GM12878 (cell line): Measurements from ENCODE around the gene NUDT13. TPM values are rescaled to one million over a fixed set of nuclear protein-coding genes. Genes with fewer than 3 reads are reported as not detected.

Experiments
- ATAC-seq: fragments of 200-7000 bp; cut with Tn5 transposase; 3 replicates; pipeline ENCODE4 v1.9.1; 2020; ENCODE audit warnings: mild to moderate bottlenecking, moderate library complexity
- BruUV-seq: library from RNA; stranded (reverse); fragments of 400-500 nt; replicated peaks from 2 replicates; lab custom pipeline; 2021; lab: Mats Ljungman, UMichigan
- CTCF ChIA-PET: fragments of 300-600 bp; sonication (Branson Sonifier 250); formaldehyde crosslinking; extraction: SDS; loops from one replicate; lab custom pipeline; 2021; ENCODE audit warnings: inconsistent platforms; lab: Yijun Ruan, JAX
- POLR2A ChIA-PET: fragments of 350-600 bp; formaldehyde crosslinking; extraction: SDS; loops from one replicate; lab custom pipeline; 2021; ENCODE audit warnings: inconsistent platforms; lab: Charles Lee
- RAD21 ChIA-PET: fragments of 300-600 bp; sonication (Branson Sonifier 250); formaldehyde crosslinking; loops from one replicate; lab custom pipeline; 2023; ENCODE audit warnings: antibody characterized with exemption; ENCODE audit not compliant: unreplicated experiment; lab: Charles Lee
- SMC1A ChIA-PET: fragments of 300-600 bp; sonication (Branson Sonifier 250); formaldehyde crosslinking; loops from one replicate; lab custom pipeline; 2023; ENCODE audit not compliant: unreplicated experiment, uncharacterized antibody; lab: Charles Lee
- DNase-seq: peaks from one replicate; pipeline ENCODE4 v3.0.0-alpha.2; 2011; ENCODE audit warnings: low read depth, low spot score
- FAIRE-seq: peaks from 3 replicates; lab custom pipeline; 2011; peaks lifted over from hg19 to GRCh38; lab: Jason Lieb, UNC
- H2AFZ ChIP-seq: 2 replicates; pipeline ENCODE4 v1.6.0; 2011; ENCODE audit warnings: low read depth, low read length, control low read depth; ENCODE audit not compliant: control insufficient read depth
- H3K27ac ChIP-seq: 2 replicates; pipeline ENCODE4 v1.5.1; 2011; ENCODE audit warnings: control low read depth; ENCODE audit not compliant: control insufficient read depth, insufficient read depth
- H3K27me3 ChIP-seq, 2 experiments: replicated peaks in 1 of 2; 2 replicates each; pipeline versions ENCODE4 v1.6.0 to v1.6.1; 2011; ENCODE audit warnings: low read length in 1 of 2; ENCODE audit not compliant: control insufficient read depth in 2 of 2, insufficient read depth in 2 of 2
- H3K36me3 ChIP-seq, 2 experiments: 2 replicates each; pipeline ENCODE4 v1.5.1; 2011; ENCODE audit warnings: low read length in 1 of 2; ENCODE audit not compliant: control insufficient read depth in 2 of 2, insufficient read depth in 2 of 2
- H3K4me1 ChIP-seq: 2 replicates; pipeline ENCODE4 v1.6.1; 2011; ENCODE audit warnings: mild to moderate bottlenecking, low read length, moderate library complexity, mixed read lengths; ENCODE audit not compliant: control insufficient read depth, insufficient read depth
- H3K4me2 ChIP-seq: 2 replicates; pipeline ENCODE4 v1.6.0; 2011; ENCODE audit warnings: control low read depth; ENCODE audit not compliant: control insufficient read depth, insufficient read depth
- H3K4me3 ChIP-seq: fragments of 200-600 bp; sonication (generic); 2 replicates; pipeline ENCODE4 v1.5.1; 2016
- H3K79me2 ChIP-seq: 2 replicates; pipeline ENCODE4 v1.6.0; 2011; ENCODE audit warnings: low read length; ENCODE audit not compliant: control insufficient read depth, insufficient read depth
- H3K9ac ChIP-seq: 2 replicates; pipeline ENCODE4 v1.8.0; 2011; ENCODE audit warnings: low read length, control low read depth, mixed read lengths; ENCODE audit not compliant: control insufficient read depth, insufficient read depth
- H3K9me3 ChIP-seq: replicated peaks from 3 replicates; pipeline ENCODE4 v1.5.1; 2011; ENCODE audit warnings: mild to moderate bottlenecking, low read length; ENCODE audit not compliant: control insufficient read depth, insufficient read depth
- H4K20me1 ChIP-seq: 2 replicates; pipeline ENCODE4 v1.6.0; 2011; ENCODE audit not compliant: control insufficient read depth, insufficient read depth
- CHD1 ChIP-seq: IDR thresholded peaks from 2 replicates; pipeline ENCODE4 v1.6.1; 2012; ENCODE audit warnings: low read depth, low read length, improper control_type of control experiment
- EP300 ChIP-seq, 2 experiments: fragments of 150-350 bp in 1 of 2; IDR thresholded peaks; 2 replicates each; pipeline ENCODE4 v1.6.1; 2011 to 2012; ENCODE audit warnings: low read depth in 2 of 2, low read length in 2 of 2, borderline replicate concordance in 1 of 2, improper control_type of control experiment in 1 of 2, inconsistent platforms in 1 of 2; ENCODE audit not compliant: control insufficient read depth in 1 of 2
- MTA2 ChIP-seq: fragments of 450-650 bp; IDR thresholded peaks from 2 replicates; pipeline ENCODE4 v1.6.1; 2016; ENCODE audit warnings: low read depth, mild to moderate bottlenecking, moderate library complexity
- POLR2AphosphoS5 ChIP-seq: IDR thresholded peaks from 2 replicates; pipeline ENCODE4 v1.6.1; 2011; ENCODE audit warnings: mild to moderate bottlenecking, low read length, inconsistent platforms
- RELA ChIP-seq: fragments of 450-650 bp; IDR thresholded peaks from 2 replicates; pipeline ENCODE4 v1.8.0; 2014; ENCODE audit warnings: borderline replicate concordance; ENCODE audit not compliant: partially characterized antibody
- TCF12 ChIP-seq: IDR thresholded peaks from 2 replicates; pipeline ENCODE4 v1.6.1; 2011; ENCODE audit warnings: low read depth, mild to moderate bottlenecking, low read length
- TCF7 ChIP-seq: IDR thresholded peaks from 2 replicates; pipeline ENCODE4 v1.6.1; 2014; ENCODE audit warnings: antibody characterized with exemption, borderline replicate concordance
- WGBS: methylation state at CpG from one replicate; pipeline ENCODE4 v1.1.6; 2016; ENCODE audit warnings: low lambda C conversion rate; ENCODE audit not compliant: insufficient replicate concordance, insufficient coverage; ENCODE audit errors: missing lambda C conversion rate; 5-methylcytosine and 5-hydroxymethylcytosine counted together
- in situ Hi-C: fragments of 300-500 bp; cut with MboI; formaldehyde crosslinking; loops from 9 replicates; pipeline ENCODE4 v1.14.3; 2018; ENCODE audit warnings: mixed read lengths
- intact Hi-C: fragments of 100-400 bp; cut with micrococcal nuclease; formaldehyde crosslinking; loops from one replicate; pipeline ENCODE4 v1.14.2; 2022; ENCODE audit not compliant: unreplicated experiment
- polyA plus RNA-seq, 11 experiments: library from polyadenylated mRNA; depleted of rRNA in 4 of 11; unstranded in 6 of 11; stranded (reverse) in 5 of 11; fragments of >200 nt; fragmentation: Nextera tagmentation in 4 of 11; fragmentation: Illumina TruSeq in 1 of 11; extraction: Ambion mirVana in 4 of 11; extraction: Trizol in 1 of 11; gene quantifications; 1 replicate in 1 of 11; 2 replicates in 10 of 11; pipeline versions ENCODE4 v1.2.1 to v1.2.3, GENCODE V29; 2011 to 2016; ENCODE audit warnings: inconsistent platforms in 2 of 11, missing spikeins in 2 of 11, low read depth in 1 of 11
- small RNA-seq: library from RNA; depleted of rRNA; stranded (forward); fragments of <200 nt; gene quantifications from one replicate; pipeline ENCODE3, GENCODE V24; 2014
- total RNA-seq, 4 experiments: library from RNA; depleted of rRNA in 3 of 4; stranded (reverse); fragments of >200 nt in 3 of 4; fragmentation: Illumina TruSeq in 1 of 4; extraction: Trizol in 1 of 4; gene quantifications; 2 replicates each; pipeline versions ENCODE4 v1.2.1 to v1.2.3, GENCODE V29; 2013 to 2021
- TF ChIP-seq, protein P1 (sequence below): fragments of 450-650 bp; IDR thresholded peaks from 2 replicates; pipeline ENCODE4 v1.6.1; 2016; ENCODE audit warnings: mild to moderate bottlenecking, moderate library complexity, borderline replicate concordance
- TF ChIP-seq, protein P2 (sequence below): fragments of 450-650 bp; IDR thresholded peaks from 2 replicates; pipeline ENCODE4 v1.6.1; 2014; ENCODE audit warnings: mild to moderate bottlenecking

The NUDT13 gene
- total and polyA plus RNA-seq, 10 of the 15 experiments (the other 5 are each of a cell fraction or from before 2014, with no cell fraction given), result 0.72 to 6.1 (median 1.9) TPM

DNA sequence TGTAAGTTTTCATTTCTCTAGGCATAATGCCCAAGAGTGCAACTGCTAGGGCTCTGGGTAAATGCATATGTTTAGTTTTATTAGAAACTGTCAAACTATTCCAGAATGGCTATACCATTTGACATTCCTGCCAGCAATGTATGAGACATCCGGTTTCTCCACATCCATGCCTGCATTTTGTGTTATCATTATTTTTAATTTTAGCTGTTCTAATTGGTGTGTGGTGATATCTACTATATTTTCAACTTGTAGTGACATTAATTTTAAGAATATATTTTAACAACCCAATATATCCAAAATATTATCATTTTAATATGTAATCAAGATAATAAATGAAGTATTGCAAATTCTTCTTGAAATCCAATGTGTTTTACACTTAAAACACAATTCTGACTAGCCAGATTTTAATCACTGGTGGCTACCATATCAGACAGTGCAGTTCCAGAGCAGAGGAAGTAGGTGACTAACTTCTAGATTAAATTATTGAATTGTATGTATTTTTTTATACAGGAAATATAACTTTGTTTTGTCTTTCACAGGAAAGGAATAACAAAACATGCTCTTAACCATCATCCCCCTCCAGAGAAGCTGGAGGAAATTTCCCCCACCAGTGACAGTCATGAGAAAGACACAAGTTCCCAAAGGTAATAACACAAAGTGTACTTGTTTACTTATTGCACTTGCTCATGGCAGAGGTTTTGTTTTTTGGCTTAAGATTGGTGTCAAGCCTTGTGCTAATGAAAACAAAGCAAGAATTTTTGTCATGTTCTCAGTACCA lies 64.1 kb downstream of the NUDT13 start:
- Histone ChIP-seq H3K27me3 (no peaks in the 10 kb centered on the region), H3K9ac (no peak overlapping the region), H3K4me2 (no peak overlapping the region), H3K27ac (no peak overlapping the region), H2AFZ (no peak overlapping the region), H3K4me1 (no peaks in the 10 kb centered on the region), H4K20me1 (no peaks in the 10 kb centered on the region), H3K9me3 (no peaks in the 10 kb centered on the region), H3K79me2 (peaks cover under 1% of the 10 kb centered on the region; the same call in 1 of the 2 replicates), H3K36me3 (no peaks in the 10 kb centered on the region), H3K4me3 (no peak overlapping the region)
- BruUV-seq, result no TSS peak
- POLR2A ChIA-PET, result no interaction called here
- SMC1A ChIA-PET, result no interaction called here
- RAD21 ChIA-PET, result no interaction called here
- in situ Hi-C loops (no loop called here), intact Hi-C loops (no loop called here)
- ATAC-seq, result no peak
- CTCF ChIA-PET, result interaction anchor here (1.3 kb wide), 1 partner anchor 9 kb away, joined by 4 read pairs; no protein-coding TSS in a partner anchor
- no peak for DNase-seq
- FAIRE-seq, result no peak
- TF ChIP-seq TCF7 (no peak), EP300 (IDR thresholded peaks at IDR 0.05; ENCODE audit: borderline replicate concordance in 1 of 2, control insufficient read depth in 1 of 2, low read depth in 2 of 2, low read length in 2 of 2) (no peak), POLR2AphosphoS5 (no peak), RELA (no peak), MTA2 (no peak), CHD1 (no peak), TCF12 (no peak)
- TF ChIP-seq, protein P1, sequence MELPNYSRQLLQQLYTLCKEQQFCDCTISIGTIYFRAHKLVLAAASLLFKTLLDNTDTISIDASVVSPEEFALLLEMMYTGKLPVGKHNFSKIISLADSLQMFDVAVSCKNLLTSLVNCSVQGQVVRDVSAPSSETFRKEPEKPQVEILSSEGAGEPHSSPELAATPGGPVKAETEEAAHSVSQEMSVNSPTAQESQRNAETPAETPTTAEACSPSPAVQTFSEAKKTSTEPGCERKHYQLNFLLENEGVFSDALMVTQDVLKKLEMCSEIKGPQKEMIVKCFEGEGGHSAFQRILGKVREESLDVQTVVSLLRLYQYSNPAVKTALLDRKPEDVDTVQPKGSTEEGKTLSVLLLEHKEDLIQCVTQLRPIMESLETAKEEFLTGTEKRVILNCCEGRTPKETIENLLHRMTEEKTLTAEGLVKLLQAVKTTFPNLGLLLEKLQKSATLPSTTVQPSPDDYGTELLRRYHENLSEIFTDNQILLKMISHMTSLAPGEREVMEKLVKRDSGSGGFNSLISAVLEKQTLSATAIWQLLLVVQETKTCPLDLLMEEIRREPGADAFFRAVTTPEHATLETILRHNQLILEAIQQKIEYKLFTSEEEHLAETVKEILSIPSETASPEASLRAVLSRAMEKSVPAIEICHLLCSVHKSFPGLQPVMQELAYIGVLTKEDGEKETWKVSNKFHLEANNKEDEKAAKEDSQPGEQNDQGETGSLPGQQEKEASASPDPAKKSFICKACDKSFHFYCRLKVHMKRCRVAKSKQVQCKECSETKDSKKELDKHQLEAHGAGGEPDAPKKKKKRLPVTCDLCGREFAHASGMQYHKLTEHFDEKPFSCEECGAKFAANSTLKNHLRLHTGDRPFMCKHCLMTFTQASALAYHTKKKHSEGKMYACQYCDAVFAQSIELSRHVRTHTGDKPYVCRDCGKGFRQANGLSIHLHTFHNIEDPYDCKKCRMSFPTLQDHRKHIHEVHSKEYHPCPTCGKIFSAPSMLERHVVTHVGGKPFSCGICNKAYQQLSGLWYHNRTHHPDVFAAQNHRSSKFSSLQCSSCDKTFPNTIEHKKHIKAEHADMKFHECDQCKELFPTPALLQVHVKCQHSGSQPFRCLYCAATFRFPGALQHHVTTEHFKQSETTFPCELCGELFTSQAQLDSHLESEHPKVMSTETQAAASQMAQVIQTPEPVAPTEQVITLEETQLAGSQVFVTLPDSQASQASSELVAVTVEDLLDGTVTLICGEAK, result no peak
- TF ChIP-seq, protein P2, sequence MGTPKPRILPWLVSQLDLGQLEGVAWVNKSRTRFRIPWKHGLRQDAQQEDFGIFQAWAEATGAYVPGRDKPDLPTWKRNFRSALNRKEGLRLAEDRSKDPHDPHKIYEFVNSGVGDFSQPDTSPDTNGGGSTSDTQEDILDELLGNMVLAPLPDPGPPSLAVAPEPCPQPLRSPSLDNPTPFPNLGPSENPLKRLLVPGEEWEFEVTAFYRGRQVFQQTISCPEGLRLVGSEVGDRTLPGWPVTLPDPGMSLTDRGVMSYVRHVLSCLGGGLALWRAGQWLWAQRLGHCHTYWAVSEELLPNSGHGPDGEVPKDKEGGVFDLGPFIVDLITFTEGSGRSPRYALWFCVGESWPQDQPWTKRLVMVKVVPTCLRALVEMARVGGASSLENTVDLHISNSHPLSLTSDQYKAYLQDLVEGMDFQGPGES, result no peak
- WGBS, result 100% methylated on average over 1 of the region's 1 CpG

Small RNA genes lying within 50 kb of the gene (small RNA-seq; reads per million reads assigned to genes)
- gene RF00019 (not detected), gene SNORA11F (0.70 reads per million, percentile 19 among the genes with 10 or more reads in this experiment)

Other genes with a start within 250 kb of the NUDT13 start
Only the 7 nearest of the 8 such genes appear.
- not detected in 2 replicates for gene OIT3, start 216.7 kb upstream of the NUDT13 start, total RNA-seq (2014; rRNA removed)
- not detected in 2 replicates for gene OIT3, start 216.7 kb upstream of the NUDT13 start, total RNA-seq (2014; rRNA removed; fragmentation: Illumina TruSeq; extraction: Trizol)
- not detected in 2 replicates for gene OIT3, start 216.7 kb upstream of the NUDT13 start, total RNA-seq (2021)
- gene OIT3, start 216.7 kb upstream of the NUDT13 start, polyA plus RNA-seq (2011; rRNA removed), result not detected in 2 replicates
- not detected in 2 replicates for gene OIT3, start 216.7 kb upstream of the NUDT13 start, polyA plus RNA-seq (2014; fragmentation: Illumina TruSeq; extraction: Trizol)
- gene OIT3, start 216.7 kb upstream of the NUDT13 start, polyA plus RNA-seq (2014; fragmentation: Nextera tagmentation; extraction: Ambion mirVana), result not detected
- gene OIT3, start 216.7 kb upstream of the NUDT13 start, polyA plus RNA-seq (2014; rRNA removed), result not detected in 2 replicates
- gene OIT3, start 216.7 kb upstream of the NUDT13 start, polyA plus RNA-seq (2016; fragmentation: Nextera tagmentation; extraction: Ambion mirVana), result not detected
- not detected in 2 replicates for gene PLA2G12B, start 155.6 kb upstream of the NUDT13 start, total RNA-seq (2014; rRNA removed)
- gene PLA2G12B, start 155.6 kb upstream of the NUDT13 start, total RNA-seq (2014; rRNA removed; fragmentation: Illumina TruSeq; extraction: Trizol), result not detected in 2 replicates
- gene PLA2G12B, start 155.6 kb upstream of the NUDT13 start, total RNA-seq (2021), result not detected in 2 replicates
- gene PLA2G12B, start 155.6 kb upstream of the NUDT13 start, polyA plus RNA-seq (2011; rRNA removed), result 0.17 TPM in 1 of 2 replicates, not detected in the other
- gene PLA2G12B, start 155.6 kb upstream of the NUDT13 start, polyA plus RNA-seq (2014; fragmentation: Illumina TruSeq; extraction: Trizol), result not detected in 2 replicates
- not detected for gene PLA2G12B, start 155.6 kb upstream of the NUDT13 start, polyA plus RNA-seq (2014; fragmentation: Nextera tagmentation; extraction: Ambion mirVana)
- not detected in 2 replicates for gene PLA2G12B, start 155.6 kb upstream of the NUDT13 start, polyA plus RNA-seq (2014; rRNA removed)
- gene PLA2G12B, start 155.6 kb upstream of the NUDT13 start, polyA plus RNA-seq (2016; fragmentation: Nextera tagmentation; extraction: Ambion mirVana), result not detected
- gene P4HA1, start 13.6 kb upstream of the NUDT13 start, total RNA-seq (2014; rRNA removed), result 24.9 and 35.0 TPM in 2 replicates
- 37.0 and 37.7 TPM in 2 replicates for gene P4HA1, start 13.6 kb upstream of the NUDT13 start, total RNA-seq (2014; rRNA removed; fragmentation: Illumina TruSeq; extraction: Trizol)
- 22.4 and 26.5 TPM in 2 replicates for gene P4HA1, start 13.6 kb upstream of the NUDT13 start, total RNA-seq (2021)
- 160 and 283 TPM in 2 replicates for gene P4HA1, start 13.6 kb upstream of the NUDT13 start, polyA plus RNA-seq (2011; rRNA removed)
- 23.3 and 28.2 TPM in 2 replicates for gene P4HA1, start 13.6 kb upstream of the NUDT13 start, polyA plus RNA-seq (2014; fragmentation: Illumina TruSeq; extraction: Trizol)
- gene P4HA1, start 13.6 kb upstream of the NUDT13 start, polyA plus RNA-seq (2014; fragmentation: Nextera tagmentation; extraction: Ambion mirVana), result 10 to 100 TPM; 15.0 to 17.6 TPM
- gene P4HA1, start 13.6 kb upstream of the NUDT13 start, polyA plus RNA-seq (2014; rRNA removed), result 13.5 and 16.0 TPM in 2 replicates
- gene P4HA1, start 13.6 kb upstream of the NUDT13 start, polyA plus RNA-seq (2016; fragmentation: Nextera tagmentation; extraction: Ambion mirVana), result 10 to 100 TPM; 31.4 to 37.4 TPM
- 45.7 and 51.4 TPM in 2 replicates for gene ECD, start 57.6 kb downstream of the NUDT13 start, total RNA-seq (2014; rRNA removed)
- 40.4 and 42.3 TPM in 2 replicates for gene ECD, start 57.6 kb downstream of the NUDT13 start, total RNA-seq (2014; rRNA removed; fragmentation: Illumina TruSeq; extraction: Trizol)
- 32.1 and 34.6 TPM in 2 replicates for gene ECD, start 57.6 kb downstream of the NUDT13 start, total RNA-seq (2021)
- gene ECD, start 57.6 kb downstream of the NUDT13 start, polyA plus RNA-seq (2011; rRNA removed), result 53.5 and 66.1 TPM in 2 replicates
- gene ECD, start 57.6 kb downstream of the NUDT13 start, polyA plus RNA-seq (2014; fragmentation: Illumina TruSeq; extraction: Trizol), result 45.8 and 57.8 TPM in 2 replicates
- 10 to 100 TPM; 27.3 to 29.9 TPM for gene ECD, start 57.6 kb downstream of the NUDT13 start, polyA plus RNA-seq (2014; fragmentation: Nextera tagmentation; extraction: Ambion mirVana)
- 33.0 and 33.8 TPM in 2 replicates for gene ECD, start 57.6 kb downstream of the NUDT13 start, polyA plus RNA-seq (2014; rRNA removed)
- 10 to 100 TPM; 59.0 to 61.6 TPM for gene ECD, start 57.6 kb downstream of the NUDT13 start, polyA plus RNA-seq (2016; fragmentation: Nextera tagmentation; extraction: Ambion mirVana)
- 9.7 and 10.7 TPM in 2 replicates for gene FAM149B1, start 57.7 kb downstream of the NUDT13 start, total RNA-seq (2014; rRNA removed)
- gene FAM149B1, start 57.7 kb downstream of the NUDT13 start, total RNA-seq (2014; rRNA removed; fragmentation: Illumina TruSeq; extraction: Trizol), result 10.7 and 12.0 TPM in 2 replicates
- gene FAM149B1, start 57.7 kb downstream of the NUDT13 start, total RNA-seq (2021), result 8.3 and 9.9 TPM in 2 replicates
- gene FAM149B1, start 57.7 kb downstream of the NUDT13 start, polyA plus RNA-seq (2011; rRNA removed), result 20.9 and 27.8 TPM in 2 replicates
- 13.4 and 19.6 TPM in 2 replicates for gene FAM149B1, start 57.7 kb downstream of the NUDT13 start, polyA plus RNA-seq (2014; fragmentation: Illumina TruSeq; extraction: Trizol)
- gene FAM149B1, start 57.7 kb downstream of the NUDT13 start, polyA plus RNA-seq (2014; fragmentation: Nextera tagmentation; extraction: Ambion mirVana), result 10 to 100 TPM in 1 of 2 experiments, 1 to 10 TPM in 1; 6.6 to 11.6 TPM
- 9.3 and 9.6 TPM in 2 replicates for gene FAM149B1, start 57.7 kb downstream of the NUDT13 start, polyA plus RNA-seq (2014; rRNA removed)
- gene FAM149B1, start 57.7 kb downstream of the NUDT13 start, polyA plus RNA-seq (2016; fragmentation: Nextera tagmentation; extraction: Ambion mirVana), result 10 to 100 TPM; 12.3 to 13.4 TPM
- 50.2 and 51.5 TPM in 2 replicates for gene DNAJC9, start 136.8 kb downstream of the NUDT13 start, total RNA-seq (2014; rRNA removed)
- 46.3 and 51.2 TPM in 2 replicates for gene DNAJC9, start 136.8 kb downstream of the NUDT13 start, total RNA-seq (2014; rRNA removed; fragmentation: Illumina TruSeq; extraction: Trizol)
- gene DNAJC9, start 136.8 kb downstream of the NUDT13 start, total RNA-seq (2021), result 38.4 and 41.6 TPM in 2 replicates
- 33.6 and 40.6 TPM in 2 replicates for gene DNAJC9, start 136.8 kb downstream of the NUDT13 start, polyA plus RNA-seq (2011; rRNA removed)
- gene DNAJC9, start 136.8 kb downstream of the NUDT13 start, polyA plus RNA-seq (2014; fragmentation: Illumina TruSeq; extraction: Trizol), result 42.0 and 43.6 TPM in 2 replicates
- gene DNAJC9, start 136.8 kb downstream of the NUDT13 start, polyA plus RNA-seq (2014; fragmentation: Nextera tagmentation; extraction: Ambion mirVana), result 10 to 100 TPM; 15.0 to 16.0 TPM
- gene DNAJC9, start 136.8 kb downstream of the NUDT13 start, polyA plus RNA-seq (2014; rRNA removed), result 35.7 and 38.2 TPM in 2 replicates
- 10 to 100 TPM; 71.9 to 72.9 TPM for gene DNAJC9, start 136.8 kb downstream of the NUDT13 start, polyA plus RNA-seq (2016; fragmentation: Nextera tagmentation; extraction: Ambion mirVana)
- gene MRPS16, start 142.2 kb downstream of the NUDT13 start, total RNA-seq (2014; rRNA removed), result 107 and 111 TPM in 2 replicates
- gene MRPS16, start 142.2 kb downstream of the NUDT13 start, total RNA-seq (2014; rRNA removed; fragmentation: Illumina TruSeq; extraction: Trizol), result 87.6 and 93.9 TPM in 2 replicates
- gene MRPS16, start 142.2 kb downstream of the NUDT13 start, total RNA-seq (2021), result 160 and 170 TPM in 2 replicates
- gene MRPS16, start 142.2 kb downstream of the NUDT13 start, polyA plus RNA-seq (2011; rRNA removed), result 86.2 and 86.9 TPM in 2 replicates
- 69.4 and 75.3 TPM in 2 replicates for gene MRPS16, start 142.2 kb downstream of the NUDT13 start, polyA plus RNA-seq (2014; fragmentation: Illumina TruSeq; extraction: Trizol)
- 10 to 100 TPM; 43.4 to 98.5 TPM for gene MRPS16, start 142.2 kb downstream of the NUDT13 start, polyA plus RNA-seq (2014; fragmentation: Nextera tagmentation; extraction: Ambion mirVana)
- 122 and 133 TPM in 2 replicates for gene MRPS16, start 142.2 kb downstream of the NUDT13 start, polyA plus RNA-seq (2014; rRNA removed)
- 100 to 1,000 TPM; 269 to 285 TPM for gene MRPS16, start 142.2 kb downstream of the NUDT13 start, polyA plus RNA-seq (2016; fragmentation: Nextera tagmentation; extraction: Ambion mirVana)